Measurements from ENCODE around the gene MAD2L1BP.

GRCh38 chr6:43648248-43648647 is 12.6 kb downstream of the MAD2L1BP start:
- TF ChIP-seq POLR2AphosphoS5 (IDR thresholded peaks at IDR 0.05; ENCODE audit: low read depth, low read length) (no peak), POLR2A (IDR thresholded peaks at IDR 0.05; ENCODE audit: low read depth, low read length) (no peak), TAF1 (IDR thresholded peaks at IDR 0.05; ENCODE audit: borderline replicate concordance, low read depth, low read length) (no peak)

All from GM12892 (cell line).